EH (cell line): Measurements from ENCODE around the gene ATAD3C.
A peak's percentile ranks its signal among the peaks of the same experiment; 100 is the strongest.
"Not testable (repeated sequence)": the region's sequence is repeated elsewhere in the genome, so short reads cannot be mapped to it uniquely, and the experiment has no call there.

Experiments
- DNase-seq: peaks from one replicate; pipeline ENCODE4 v3.0.0-alpha.2; 2015; ENCODE audit warnings: low read depth

The ATAD3C gene

GRCh38 chr1:1449099-1449739, at the start of gene ATAD3C:
ATAD3C (plus strand) TSS chr1:1449689; CDS start chr1:1450684, 995 bp downstream.
- DNase-seq: no peak

GRCh38 chr1:1399872-1400575, 49.5 kb upstream of the ATAD3C start:
- DNase-seq: peak; percentile 32

- no peak for DNase-seq
Observed at GRCh38 chr1:1400576-1401456, 48.7 kb upstream of the ATAD3C start.

- no peak for DNase-seq
Observed at GRCh38 chr1:1401457-1402010, 48.0 kb upstream of the ATAD3C start.

- DNase-seq: peak; percentile 55
Observed at GRCh38 chr1:1402072-1402900, 47.2 kb upstream of the ATAD3C start.

GRCh38 chr1:1402901-1403392, 46.5 kb upstream of the ATAD3C start:
- not testable (repeated sequence) for DNase-seq

GRCh38 chr1:1403653-1404052, 45.8 kb upstream of the ATAD3C start:
- no peak for DNase-seq

GRCh38 chr1:1406101-1406820, 43.2 kb upstream of the ATAD3C start:
- DNase-seq: no peak

- peak; percentile 92 for DNase-seq
Observed at GRCh38 chr1:1406821-1407635, 42.5 kb upstream of the ATAD3C start, which contains the start of gene MRPL20. MRPL20 (minus strand) TSS chr1:1407293; CDS start chr1:1407217, 76 bp downstream.

- peak; percentile 49 for DNase-seq
Observed at GRCh38 chr1:1407636-1408318, 41.7 kb upstream of the ATAD3C start.

GRCh38 chr1:1410238-1410637, 39.3 kb upstream of the ATAD3C start:
- DNase-seq: not testable (repeated sequence)

GRCh38 chr1:1411626-1412025, 37.9 kb upstream of the ATAD3C start:
- DNase-seq: no peak

- DNase-seq: not testable (repeated sequence)
Observed at GRCh38 chr1:1412311-1412902, 37.1 kb upstream of the ATAD3C start.

- no peak for DNase-seq
Observed at GRCh38 chr1:1415751-1416150, 33.7 kb upstream of the ATAD3C start.

GRCh38 chr1:1417396-1417795, 32.1 kb upstream of the ATAD3C start:
- not testable (repeated sequence) for DNase-seq

GRCh38 chr1:1417825-1418463, 31.5 kb upstream of the ATAD3C start:
- DNase-seq: not testable (repeated sequence)

- no peak for DNase-seq
Observed at GRCh38 chr1:1418464-1419362, 30.8 kb upstream of the ATAD3C start.
